Breast epithelium (tissue), 4 donors: ENCODE data around the gene CPSF3. TPM values are rescaled to one million over a fixed set of nuclear protein-coding genes. Genes with fewer than 3 reads are reported as not detected.

Experiments used
- DNase-seq, 2 donors: peaks; one replicate each; pipeline ENCODE4 v3.0.0-alpha.2; 2019; ENCODE audit warnings: low spot score in 2 of 2
- H3K27ac ChIP-seq, 2 donors: fragments of 200-600 bp; sonication (generic) in 1 of 2; one replicate each; pipeline ENCODE4 v1.5.1; 2016 to 2019; ENCODE audit warnings: mild to moderate bottlenecking in 1 of 2
- H3K27me3 ChIP-seq, 2 donors: fragments of 200-600 bp; sonication (generic) in 1 of 2; one replicate each; pipeline versions ENCODE4 v1.5.1 to v1.6.0; 2017 to 2019; ENCODE audit warnings: control low read depth in 1 of 2, mild to moderate bottlenecking in 1 of 2
- H3K36me3 ChIP-seq: fragments of 200-600 bp; one replicate; pipeline ENCODE4 v1.5.1; 2019
- H3K4me1 ChIP-seq, 2 donors: fragments of 200-600 bp; sonication (generic); one replicate each; pipeline ENCODE4 v1.5.1; 2016 to 2019; ENCODE audit warnings: control low read depth in 1 of 2
- H3K4me3 ChIP-seq, 3 donors: fragments of 200-600 bp; sonication (generic); 1 replicate in 2 of 3; 2 replicates in 1 of 3; pipeline ENCODE4 v1.5.1; 2016 to 2019; ENCODE audit warnings: mild to moderate bottlenecking in 3 of 3, moderate library complexity in 2 of 3
- H3K9me3 ChIP-seq, 2 donors: fragments of 200-600 bp; sonication (generic) in 1 of 2; one replicate each; pipeline ENCODE4 v1.5.1; 2016 to 2019; ENCODE audit warnings: control low read depth in 1 of 2
- CTCF ChIP-seq, 3 donors: fragments of 450-650 bp; IDR thresholded peaks; one replicate each; pipeline ENCODE4 v1.5.1; 2016 to 2017; ENCODE audit warnings: antibody characterized with exemption in 3 of 3, mild to moderate bottlenecking in 3 of 3, moderate library complexity in 3 of 3
- POLR2A ChIP-seq: fragments of 450-650 bp; IDR thresholded peaks from one replicate; pipeline ENCODE4 v1.6.1; 2016; ENCODE audit warnings: antibody characterized with exemption, mild to moderate bottlenecking, moderate library complexity
- POLR2AphosphoS5 ChIP-seq, 3 donors: sonication (generic); formaldehyde crosslinking; IDR thresholded peaks; one replicate each; pipeline ENCODE4 v1.6.1; 2017; ENCODE audit warnings: antibody characterized with exemption in 3 of 3
- intact Hi-C: fragments of 100-400 bp; cut with DNase I; formaldehyde crosslinking; loops from one replicate; pipeline ENCODE4 v1.15.1; 2023; ENCODE audit warnings: low total_unique reads
- total RNA-seq, 3 donors: library from RNA; depleted of rRNA; stranded (reverse); fragments of >200 nt; gene quantifications; one replicate each; pipeline ENCODE4 v1.1.0, GENCODE V29; 2016

Gene CPSF3
- total RNA-seq, 3 donors from 2014 or later: 18.1 to 26.2 (median 23.1) TPM

- Histone ChIP-seq H3K27me3 (no peaks in the 10 kb centered on the region), H3K27ac (no peak overlapping the region), H3K9me3 (no peaks in the 10 kb centered on the region), H3K4me1 (peaks cover 0 to 3% of the 10 kb centered on the region in 2 donors), H3K4me3 (no peak overlapping the region), H3K36me3 (no peaks in the 10 kb centered on the region)
- DNase-seq: no peak
- TF ChIP-seq POLR2AphosphoS5 (IDR thresholded peaks at IDR 0.05) (no peak), POLR2A (no peak), CTCF (IDR thresholded peaks at IDR 0.05) (no peak)
- intact Hi-C loops: no loop called here
Observed at GRCh38 chr2:9403924-9404323, 19.5 kb upstream of the CPSF3 start.

- Histone ChIP-seq H3K9me3 (no peaks in the 10 kb centered on the region), H3K4me1 (peaks cover 0 to 3% of the 10 kb centered on the region in 2 donors), H3K36me3 (no peaks in the 10 kb centered on the region), H3K4me3 (no peak overlapping the region), H3K27ac (no peak overlapping the region), H3K27me3 (no peaks in the 10 kb centered on the region)
- no peak for TF ChIP-seq CTCF (IDR thresholded peaks at IDR 0.05)
- TF ChIP-seq POLR2A: no peak
- TF ChIP-seq POLR2AphosphoS5 (IDR thresholded peaks at IDR 0.05): no peak
- DNase-seq: no peak
- intact Hi-C loops: no loop called here
Observed at GRCh38 chr2:9404451-9404850, 19.0 kb upstream of the CPSF3 start.

- Histone ChIP-seq H3K9me3 (no peaks in the 10 kb centered on the region), H3K27me3 (no peaks in the 10 kb centered on the region), H3K36me3 (no peaks in the 10 kb centered on the region), H3K4me3 (no peak overlapping the region), H3K27ac (no peak overlapping the region), H3K4me1 (peaks cover 0 to 3% of the 10 kb centered on the region in 2 donors)
- DNase-seq: no peak
- intact Hi-C loops: no loop called here
- TF ChIP-seq POLR2AphosphoS5 (IDR thresholded peaks at IDR 0.05) (no peak), POLR2A (no peak), CTCF (IDR thresholded peaks at IDR 0.05) (no peak)
Observed at GRCh38 chr2:9405636-9406035, 17.8 kb upstream of the CPSF3 start.

- H3K4me3 ChIP-seq: no peak overlapping the region
- H3K27me3 ChIP-seq: no peaks in the 10 kb centered on the region
- intact Hi-C loops: no loop called here
- H3K9me3 ChIP-seq: no peaks in the 10 kb centered on the region
- peak overlapping the region in 1 of 2 donors; percentile 50 for H3K27ac ChIP-seq
- no peaks in the 10 kb centered on the region for H3K36me3 ChIP-seq
- peaks cover 0 to 3% of the 10 kb centered on the region in 2 donors for H3K4me1 ChIP-seq
- no peak for DNase-seq
- TF ChIP-seq POLR2A (no peak), POLR2AphosphoS5 (IDR thresholded peaks at IDR 0.05) (no peak), CTCF (IDR thresholded peaks at IDR 0.05) (no peak)
Observed at GRCh38 chr2:9406529-9407362, 16.7 kb upstream of the CPSF3 start.

- TF ChIP-seq POLR2A (no peak), CTCF (IDR thresholded peaks at IDR 0.05) (no peak), POLR2AphosphoS5 (IDR thresholded peaks at IDR 0.05) (no peak)
- no peak for DNase-seq
- no peaks in the 10 kb centered on the region for H3K27me3 ChIP-seq
- no peak overlapping the region for H3K4me3 ChIP-seq
- H3K9me3 ChIP-seq: no peaks in the 10 kb centered on the region
- H3K27ac ChIP-seq: peak overlapping the region in 1 of 2 donors; percentile 50
- H3K36me3 ChIP-seq: no peaks in the 10 kb centered on the region
- intact Hi-C loops: no loop called here
- peaks cover 0 to 3% of the 10 kb centered on the region in 2 donors for H3K4me1 ChIP-seq
Observed at GRCh38 chr2:9407363-9407811, 16.1 kb upstream of the CPSF3 start.
